ENCODE results near the gene CUL7.

DNA sequence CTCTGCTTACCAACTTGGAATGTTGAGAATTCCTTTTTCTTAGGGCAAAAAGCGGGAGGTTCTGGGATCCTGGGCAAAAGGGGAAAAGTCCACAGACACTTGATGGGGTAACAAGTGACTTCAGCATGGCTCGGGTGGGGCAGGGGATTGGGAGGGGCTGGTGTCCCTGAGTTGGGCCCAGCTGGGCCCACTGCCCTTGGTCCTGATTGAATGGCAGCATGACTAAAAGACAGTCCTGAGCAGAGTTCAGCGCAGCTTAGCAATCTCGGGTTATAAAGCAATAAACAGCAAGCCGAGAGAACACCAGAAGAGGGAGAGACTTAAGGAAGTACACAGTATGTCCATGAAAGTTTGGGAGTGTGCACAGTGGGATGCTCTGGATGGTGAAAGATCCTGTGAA lies 63.7 kb downstream of the CUL7 start:
- TF ChIP-seq, protein P1, sequence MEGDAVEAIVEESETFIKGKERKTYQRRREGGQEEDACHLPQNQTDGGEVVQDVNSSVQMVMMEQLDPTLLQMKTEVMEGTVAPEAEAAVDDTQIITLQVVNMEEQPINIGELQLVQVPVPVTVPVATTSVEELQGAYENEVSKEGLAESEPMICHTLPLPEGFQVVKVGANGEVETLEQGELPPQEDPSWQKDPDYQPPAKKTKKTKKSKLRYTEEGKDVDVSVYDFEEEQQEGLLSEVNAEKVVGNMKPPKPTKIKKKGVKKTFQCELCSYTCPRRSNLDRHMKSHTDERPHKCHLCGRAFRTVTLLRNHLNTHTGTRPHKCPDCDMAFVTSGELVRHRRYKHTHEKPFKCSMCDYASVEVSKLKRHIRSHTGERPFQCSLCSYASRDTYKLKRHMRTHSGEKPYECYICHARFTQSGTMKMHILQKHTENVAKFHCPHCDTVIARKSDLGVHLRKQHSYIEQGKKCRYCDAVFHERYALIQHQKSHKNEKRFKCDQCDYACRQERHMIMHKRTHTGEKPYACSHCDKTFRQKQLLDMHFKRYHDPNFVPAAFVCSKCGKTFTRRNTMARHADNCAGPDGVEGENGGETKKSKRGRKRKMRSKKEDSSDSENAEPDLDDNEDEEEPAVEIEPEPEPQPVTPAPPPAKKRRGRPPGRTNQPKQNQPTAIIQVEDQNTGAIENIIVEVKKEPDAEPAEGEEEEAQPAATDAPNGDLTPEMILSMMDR (IDR thresholded peaks at IDR 0.05 in 4 of 5, conservative IDR thresholded peaks at IDR 0.05 in 1 of 5), result no peak
- no peak for TF ChIP-seq POLR2A (IDR thresholded peaks at IDR 0.05)
